ENCODE measurements around the gene MAPK10. TPM values are rescaled to one million over a fixed set of nuclear protein-coding genes. Genes with fewer than 3 reads are reported as not detected.

MAPK10 gene
- total and polyA plus RNA-seq, 2 donors (not counting 1 experiment from before 2014, with no cell fraction given): 3.8 to 20.0 TPM

DNA sequence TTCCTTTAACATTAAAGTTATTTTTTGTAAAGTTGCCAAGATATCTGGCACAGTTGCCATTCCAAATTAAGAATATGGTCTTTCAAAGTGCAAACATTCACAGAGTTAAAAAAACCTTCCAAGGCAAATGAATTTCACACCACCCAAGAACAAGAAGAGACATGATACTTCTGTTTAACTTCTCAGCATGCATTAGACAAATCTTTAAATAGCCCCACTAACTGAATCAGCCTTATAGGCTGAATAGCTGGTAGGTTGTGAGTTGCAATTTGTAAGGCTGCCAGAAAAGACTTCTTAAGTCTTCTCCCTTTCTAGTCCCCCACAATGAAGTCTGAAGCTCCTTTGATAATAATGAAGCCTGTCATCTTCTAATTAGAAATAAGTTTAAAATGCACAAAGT is 95.6 kb downstream of the MAPK10 start:
- H3K79me2 ChIP-seq (ENCODE audit: control insufficient read depth, insufficient read depth, low read length): no peaks in the 10 kb centered on the region
- no peaks in the 10 kb centered on the region for H3K36me3 ChIP-seq (ENCODE audit: control insufficient read depth, insufficient read depth, low read length)
- no peak overlapping the region for H2AFZ ChIP-seq (ENCODE audit: low read length)
- H3K27me3 ChIP-seq (ENCODE audit: control insufficient read depth, insufficient read depth, low read length): no peaks in the 10 kb centered on the region
- no peaks in the 10 kb centered on the region for H3K9me3 ChIP-seq (ENCODE audit: control insufficient read depth, insufficient read depth, low read depth, low read length)
- DNase-seq (ENCODE audit: low read depth in 2 of 2): no peak
- H3K27ac ChIP-seq (ENCODE audit: insufficient read depth, low read length): no peak overlapping the region
- no peaks in the 10 kb centered on the region for H4K20me1 ChIP-seq (ENCODE audit: control insufficient read depth, extremely low read depth, insufficient read depth, low read length)
- H3K4me1 ChIP-seq (ENCODE audit: control insufficient read depth, extremely low read depth, insufficient read depth, low read length): no peaks in the 10 kb centered on the region
- H3K4me2 ChIP-seq (ENCODE audit: extremely low read depth, insufficient read depth, low read length): no peak overlapping the region
- H3K4me3 ChIP-seq (replicated peaks in 1 of 4; ENCODE audit: control extremely low read depth in 1 of 4, insufficient read depth in 1 of 4, low read depth in 3 of 4, low read length in 4 of 4): no peak overlapping the region
- no peak for TF ChIP-seq EZH2 (IDR thresholded peaks at IDR 0.05; ENCODE audit: low read length, missing control alignments)
- TF ChIP-seq, protein P1, sequence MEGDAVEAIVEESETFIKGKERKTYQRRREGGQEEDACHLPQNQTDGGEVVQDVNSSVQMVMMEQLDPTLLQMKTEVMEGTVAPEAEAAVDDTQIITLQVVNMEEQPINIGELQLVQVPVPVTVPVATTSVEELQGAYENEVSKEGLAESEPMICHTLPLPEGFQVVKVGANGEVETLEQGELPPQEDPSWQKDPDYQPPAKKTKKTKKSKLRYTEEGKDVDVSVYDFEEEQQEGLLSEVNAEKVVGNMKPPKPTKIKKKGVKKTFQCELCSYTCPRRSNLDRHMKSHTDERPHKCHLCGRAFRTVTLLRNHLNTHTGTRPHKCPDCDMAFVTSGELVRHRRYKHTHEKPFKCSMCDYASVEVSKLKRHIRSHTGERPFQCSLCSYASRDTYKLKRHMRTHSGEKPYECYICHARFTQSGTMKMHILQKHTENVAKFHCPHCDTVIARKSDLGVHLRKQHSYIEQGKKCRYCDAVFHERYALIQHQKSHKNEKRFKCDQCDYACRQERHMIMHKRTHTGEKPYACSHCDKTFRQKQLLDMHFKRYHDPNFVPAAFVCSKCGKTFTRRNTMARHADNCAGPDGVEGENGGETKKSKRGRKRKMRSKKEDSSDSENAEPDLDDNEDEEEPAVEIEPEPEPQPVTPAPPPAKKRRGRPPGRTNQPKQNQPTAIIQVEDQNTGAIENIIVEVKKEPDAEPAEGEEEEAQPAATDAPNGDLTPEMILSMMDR (conservative IDR thresholded peaks at IDR 0.05 in 1 of 2, IDR thresholded peaks at IDR 0.05 in 1 of 2; ENCODE audit: low read depth in 1 of 2, low read length in 2 of 2): no peak
- H3K9ac ChIP-seq (ENCODE audit: insufficient read depth, low read length): no peak overlapping the region

DNA sequence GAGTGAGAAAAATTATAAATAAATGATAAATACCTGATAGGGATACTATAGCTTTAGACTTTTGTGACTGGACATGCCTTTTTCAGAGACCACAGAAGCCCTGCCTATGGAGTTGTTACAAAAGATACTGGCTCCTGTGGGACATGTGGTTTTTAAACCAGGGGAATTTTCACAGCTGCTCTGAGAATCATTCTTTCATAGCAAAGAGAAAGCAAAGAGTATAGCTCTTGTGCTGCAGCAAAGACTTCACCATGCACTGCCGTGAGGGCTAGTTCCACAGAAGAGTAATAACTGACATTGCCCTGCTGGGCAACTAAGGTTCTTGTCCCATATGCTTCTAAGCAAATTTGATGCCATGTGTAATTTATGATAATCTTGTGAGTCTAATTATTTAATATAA is 98.2 kb downstream of the MAPK10 start:
- no peak overlapping the region for H3K27ac ChIP-seq (ENCODE audit: insufficient read depth, low read length)
- no peak overlapping the region for H2AFZ ChIP-seq (ENCODE audit: low read length)
- no peaks in the 10 kb centered on the region for H3K4me1 ChIP-seq (ENCODE audit: control insufficient read depth, extremely low read depth, insufficient read depth, low read length)
- no peak overlapping the region for H3K9ac ChIP-seq (ENCODE audit: insufficient read depth, low read length)
- peak in 1 of 2 donors; percentile 23 for DNase-seq (ENCODE audit: low read depth in 2 of 2)
- H4K20me1 ChIP-seq (ENCODE audit: control insufficient read depth, extremely low read depth, insufficient read depth, low read length): no peaks in the 10 kb centered on the region
- H3K4me3 ChIP-seq (replicated peaks in 1 of 4; ENCODE audit: control extremely low read depth in 1 of 4, insufficient read depth in 1 of 4, low read depth in 3 of 4, low read length in 4 of 4): no peak overlapping the region
- H3K9me3 ChIP-seq (ENCODE audit: control insufficient read depth, insufficient read depth, low read depth, low read length): no peaks in the 10 kb centered on the region
- TF ChIP-seq, protein P1 (conservative IDR thresholded peaks at IDR 0.05 in 1 of 2, IDR thresholded peaks at IDR 0.05 in 1 of 2; ENCODE audit: low read depth in 1 of 2, low read length in 2 of 2): no peak
- TF ChIP-seq EZH2 (IDR thresholded peaks at IDR 0.05; ENCODE audit: low read length, missing control alignments): no peak
- no peaks in the 10 kb centered on the region for H3K79me2 ChIP-seq (ENCODE audit: control insufficient read depth, insufficient read depth, low read length)
- H3K27me3 ChIP-seq (ENCODE audit: control insufficient read depth, insufficient read depth, low read length): no peaks in the 10 kb centered on the region
- H3K36me3 ChIP-seq (ENCODE audit: control insufficient read depth, insufficient read depth, low read length): no peaks in the 10 kb centered on the region
- H3K4me2 ChIP-seq (ENCODE audit: extremely low read depth, insufficient read depth, low read length): no peak overlapping the region

DNA sequence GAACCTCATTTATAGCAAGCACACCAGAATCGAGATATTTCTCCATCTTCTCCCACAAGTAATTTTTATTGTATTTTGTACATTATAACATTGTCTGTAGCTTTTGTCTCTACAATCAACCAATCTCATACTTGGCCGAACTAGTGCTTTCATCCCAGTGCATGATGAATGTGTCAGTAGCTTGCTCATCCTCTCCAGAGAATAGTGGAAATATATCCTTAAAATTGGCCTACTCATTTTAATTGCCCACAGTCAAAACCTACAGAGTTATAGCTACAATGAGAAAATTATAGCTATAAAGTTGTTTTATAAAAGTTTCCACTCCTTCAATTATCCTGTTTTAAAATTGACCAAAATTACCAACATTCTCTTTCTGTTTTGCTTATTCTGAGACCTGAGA is 103.8 kb downstream of the MAPK10 start:
- no peaks in the 10 kb centered on the region for H3K4me1 ChIP-seq (ENCODE audit: control insufficient read depth, extremely low read depth, insufficient read depth, low read length)
- no peak overlapping the region for H3K9ac ChIP-seq (ENCODE audit: insufficient read depth, low read length)
- DNase-seq (ENCODE audit: low read depth in 2 of 2): no peak
- H3K27ac ChIP-seq (ENCODE audit: insufficient read depth, low read length): no peak overlapping the region
- no peak overlapping the region for H2AFZ ChIP-seq (ENCODE audit: low read length)
- no peaks in the 10 kb centered on the region for H3K27me3 ChIP-seq (ENCODE audit: control insufficient read depth, insufficient read depth, low read length)
- TF ChIP-seq, protein P1 (conservative IDR thresholded peaks at IDR 0.05 in 1 of 2, IDR thresholded peaks at IDR 0.05 in 1 of 2; ENCODE audit: low read depth in 1 of 2, low read length in 2 of 2): no peak
- TF ChIP-seq EZH2 (IDR thresholded peaks at IDR 0.05; ENCODE audit: low read length, missing control alignments): no peak
- no peaks in the 10 kb centered on the region for H4K20me1 ChIP-seq (ENCODE audit: control insufficient read depth, extremely low read depth, insufficient read depth, low read length)
- no peaks in the 10 kb centered on the region for H3K79me2 ChIP-seq (ENCODE audit: control insufficient read depth, insufficient read depth, low read length)
- no peaks in the 10 kb centered on the region for H3K9me3 ChIP-seq (ENCODE audit: control insufficient read depth, insufficient read depth, low read depth, low read length)
- no peak overlapping the region for H3K4me3 ChIP-seq (replicated peaks in 1 of 4; ENCODE audit: control extremely low read depth in 1 of 4, insufficient read depth in 1 of 4, low read depth in 3 of 4, low read length in 4 of 4)
- no peak overlapping the region for H3K4me2 ChIP-seq (ENCODE audit: extremely low read depth, insufficient read depth, low read length)
- H3K36me3 ChIP-seq (ENCODE audit: control insufficient read depth, insufficient read depth, low read length): no peaks in the 10 kb centered on the region

All from fibroblast of lung (primary cell).